Mucosa of descending colon (tissue), 3 donors: ENCODE measurements around the gene EEPD1. TPM values are rescaled to one million over a fixed set of nuclear protein-coding genes. Genes with fewer than 3 reads are reported as not detected.

Experiments
- ATAC-seq: fragments of 200-7000 bp; cut with Tn5 transposase; one replicate; pipeline ENCODE4 v1.9.1; 2020; ENCODE audit warnings: mild to moderate bottlenecking, moderate library complexity
- DNase-seq, 3 donors: peaks; one replicate each; pipeline ENCODE4 v3.0.0-alpha.2; 2020
- H3K36me3 ChIP-seq: fragments of 200-600 bp; one replicate; pipeline ENCODE4 v1.8.0; 2021; ENCODE audit warnings: low read depth, mild to moderate bottlenecking
- H3K4me1 ChIP-seq: fragments of 200-600 bp; one replicate; pipeline ENCODE4 v1.8.0; 2021; ENCODE audit warnings: low read depth, mild to moderate bottlenecking
- H3K4me3 ChIP-seq: fragments of 200-600 bp; one replicate; pipeline ENCODE4 v1.8.0; 2021; ENCODE audit warnings: mild to moderate bottlenecking
- H3K9me3 ChIP-seq: fragments of 200-600 bp; one replicate; pipeline ENCODE4 v1.8.0; 2021; ENCODE audit warnings: mild to moderate bottlenecking
- intact Hi-C, 2 donors: fragments of 100-400 bp; cut with DNase I in 1 of 2; cut with micrococcal nuclease in 1 of 2; formaldehyde crosslinking; loops; one replicate each; pipeline versions ENCODE4 v1.11.0 to v1.11.1; 2022; cut with DNase I, micrococcal nuclease
- total RNA-seq, 3 donors: library from RNA; stranded (reverse); fragmentation: NEBNext Ultra II Directional in 2 of 3; extraction: Animal tissue kit (Norgen Biotek cat#: 25700) in 2 of 3; gene quantifications; one replicate each; pipeline versions ENCODE4 v1.2.1 to v1.2.4, GENCODE V29; 2021 to 2023
- TF ChIP-seq, protein P1 (sequence below): fragments of 200-600 bp; IDR thresholded peaks from one replicate; pipeline ENCODE4 v1.8.0; 2022; ENCODE audit warnings: antibody characterized with exemption, mild to moderate bottlenecking
- donor health status: DM: no; HTN: no; CAD: no; lungs with moderate emphysema.
- donor health status: DM: no; HTN: no; CAD: no.
- donor health status: DM: no; HTN: yes; CAD: no.

Gene EEPD1
- total RNA-seq, 3 donors from 2014 or later: 9.9 to 16.8 (median 16.3) TPM

DNA sequence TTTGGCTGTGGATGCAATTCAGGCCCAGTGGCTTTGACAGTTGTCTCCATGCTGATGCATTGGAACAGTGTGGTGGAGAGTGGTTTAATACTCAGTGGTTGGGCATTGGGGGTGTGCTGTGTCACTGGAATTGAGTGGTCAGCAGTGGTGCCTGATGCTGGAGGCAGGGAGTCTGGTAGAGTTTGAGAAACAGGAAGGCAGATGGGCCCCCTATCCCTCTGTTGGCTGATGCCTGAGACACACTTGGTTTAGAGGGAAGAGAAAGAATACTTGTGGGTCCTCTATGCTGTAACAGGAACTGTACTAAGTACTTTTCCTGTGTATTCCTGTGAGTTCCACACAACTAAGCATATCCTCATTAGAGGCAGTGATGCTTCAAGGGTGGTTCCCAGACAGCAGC, 55.4 kb downstream of the EEPD1 start:
- intact Hi-C loops: no loop called here
- no peak overlapping the region for H3K4me3 ChIP-seq
- no peaks in the 10 kb centered on the region for H3K36me3 ChIP-seq
- no peaks in the 10 kb centered on the region for H3K9me3 ChIP-seq
- peaks cover 10% of the 10 kb centered on the region for H3K4me1 ChIP-seq
- ATAC-seq: peak; percentile 25
- TF ChIP-seq, protein P1, sequence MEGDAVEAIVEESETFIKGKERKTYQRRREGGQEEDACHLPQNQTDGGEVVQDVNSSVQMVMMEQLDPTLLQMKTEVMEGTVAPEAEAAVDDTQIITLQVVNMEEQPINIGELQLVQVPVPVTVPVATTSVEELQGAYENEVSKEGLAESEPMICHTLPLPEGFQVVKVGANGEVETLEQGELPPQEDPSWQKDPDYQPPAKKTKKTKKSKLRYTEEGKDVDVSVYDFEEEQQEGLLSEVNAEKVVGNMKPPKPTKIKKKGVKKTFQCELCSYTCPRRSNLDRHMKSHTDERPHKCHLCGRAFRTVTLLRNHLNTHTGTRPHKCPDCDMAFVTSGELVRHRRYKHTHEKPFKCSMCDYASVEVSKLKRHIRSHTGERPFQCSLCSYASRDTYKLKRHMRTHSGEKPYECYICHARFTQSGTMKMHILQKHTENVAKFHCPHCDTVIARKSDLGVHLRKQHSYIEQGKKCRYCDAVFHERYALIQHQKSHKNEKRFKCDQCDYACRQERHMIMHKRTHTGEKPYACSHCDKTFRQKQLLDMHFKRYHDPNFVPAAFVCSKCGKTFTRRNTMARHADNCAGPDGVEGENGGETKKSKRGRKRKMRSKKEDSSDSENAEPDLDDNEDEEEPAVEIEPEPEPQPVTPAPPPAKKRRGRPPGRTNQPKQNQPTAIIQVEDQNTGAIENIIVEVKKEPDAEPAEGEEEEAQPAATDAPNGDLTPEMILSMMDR: no peak
- no peak for DNase-seq

GRCh38 chr7:36208997-36209813, 56.2 kb downstream of the EEPD1 start:
- H3K9me3 ChIP-seq: no peaks in the 10 kb centered on the region

GRCh38 chr7:36209814-36210183, 56.7 kb downstream of the EEPD1 start:
- H3K4me1 ChIP-seq: peaks cover 10% of the 10 kb centered on the region
- H3K36me3 ChIP-seq: no peaks in the 10 kb centered on the region
- no peak overlapping the region for H3K4me3 ChIP-seq
- TF ChIP-seq, protein P1: no peak
- no peak for DNase-seq
- no peak for ATAC-seq
- intact Hi-C loops: no loop called here
- H3K9me3 ChIP-seq: no peaks in the 10 kb centered on the region

More at GRCh38 chr7:36208997-36209813, 56.2 kb downstream of the EEPD1 start:
- Histone ChIP-seq H3K4me3 (no peak overlapping the region), H3K36me3 (no peaks in the 10 kb centered on the region), H3K4me1 (peaks cover 10% of the 10 kb centered on the region)
- intact Hi-C loops: no loop called here
- peak; percentile 10 for ATAC-seq
- DNase-seq: no peak
- TF ChIP-seq, protein P1: no peak

DNA sequence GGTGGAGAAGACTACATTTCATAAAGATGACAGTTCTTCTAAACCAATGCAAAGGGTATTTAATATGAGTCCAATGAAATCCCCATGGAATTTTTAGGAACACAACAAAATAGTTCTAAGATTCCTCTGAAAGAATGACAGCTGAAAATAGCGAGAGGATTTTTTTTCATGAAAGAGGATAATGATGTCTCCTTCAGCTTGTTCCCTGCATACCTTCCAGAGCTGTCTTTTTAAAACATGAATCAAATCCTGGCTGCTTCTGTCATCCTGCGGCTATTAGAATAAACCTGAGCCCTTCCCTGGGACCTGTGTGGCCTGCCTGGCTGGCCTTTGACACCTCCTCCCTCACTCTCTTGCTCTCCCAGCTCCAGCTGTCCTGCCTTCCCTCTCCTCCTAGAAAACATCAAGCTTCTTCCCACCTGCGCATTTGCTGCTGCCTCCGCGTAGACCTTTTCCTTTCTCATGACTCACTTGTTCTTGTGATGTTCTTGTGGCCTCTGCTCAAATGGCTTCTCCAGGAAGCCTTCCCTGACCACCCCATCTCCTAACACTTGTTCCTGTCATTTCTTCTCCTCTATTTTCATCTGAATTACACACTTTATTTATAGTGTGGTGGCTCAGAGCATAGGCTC, 57.4 kb downstream of the EEPD1 start:
- H3K4me3 ChIP-seq: no peak overlapping the region
- no peaks in the 10 kb centered on the region for H3K9me3 ChIP-seq
- no peaks in the 10 kb centered on the region for H3K36me3 ChIP-seq
- peaks cover 10% of the 10 kb centered on the region for H3K4me1 ChIP-seq
- ATAC-seq (no peak), DNase-seq (no peak)
- intact Hi-C loops: no loop called here
- TF ChIP-seq, protein P1: no peak

- H3K4me3 ChIP-seq: no peak overlapping the region
- intact Hi-C loops: no loop called here
- H3K9me3 ChIP-seq: no peaks in the 10 kb centered on the region
- TF ChIP-seq, protein P1: no peak
- no peaks in the 10 kb centered on the region for H3K36me3 ChIP-seq
- H3K4me1 ChIP-seq: peaks cover 4% of the 10 kb centered on the region
- ATAC-seq: no peak
- DNase-seq: no peak
These were observed 61.8 kb downstream of the EEPD1 start for GRCh38 chr7:36214608-36215456.
